Common myeloid progenitor, CD34-positive (primary cell): ENCODE measurements around the gene METTL25.

ENCODE experiments used
- CTCF ChIA-PET: fragments of 350-600 bp; sonication (Branson Sonifier 250); formaldehyde crosslinking; loops from one replicate; lab custom pipeline; 2021; ENCODE audit warnings: antibody characterized with exemption; lab: Charles Lee
- POLR2A ChIA-PET: fragments of 350-600 bp; sonication (Branson Sonifier 250); formaldehyde crosslinking; loops from one replicate; lab custom pipeline; 2021; ENCODE audit warnings: antibody characterized with exemption; lab: Charles Lee
- DNase-seq, 3 donors: peaks; one replicate each; pipeline versions ENCODE4 v3.0.0 to v3.0.0-alpha.2; 2013
- H3K27ac ChIP-seq, 2 experiments: 1 replicate in 1 of 2; 2 replicates in 1 of 2; pipeline ENCODE4 v1.7.0; 2013; ENCODE audit warnings: inconsistent platforms in 2 of 2, low read length in 2 of 2, mild to moderate bottlenecking in 2 of 2, low read depth in 1 of 2, moderate library complexity in 1 of 2; ENCODE audit not compliant: severe bottlenecking in 2 of 2, insufficient read depth in 1 of 2, poor library complexity in 1 of 2
- H3K27me3 ChIP-seq, 5 experiments: replicated peaks in 2 of 5; 1 replicate in 3 of 5; 2 replicates in 2 of 5; pipeline versions ENCODE4 v1.6.1 to v1.7.0; 2013; ENCODE audit warnings: low read length in 4 of 5, mild to moderate bottlenecking in 2 of 5, moderate library complexity in 2 of 5, inconsistent platforms in 1 of 5; ENCODE audit not compliant: insufficient read depth in 5 of 5, control insufficient read depth in 4 of 5
- H3K36me3 ChIP-seq, 4 experiments: 1 replicate in 2 of 4; 2 replicates in 2 of 4; pipeline versions ENCODE4 v1.6.1 to v1.7.0; 2013; ENCODE audit warnings: low read length in 3 of 4, control low read depth in 1 of 4, mild to moderate bottlenecking in 1 of 4; ENCODE audit not compliant: control insufficient read depth in 4 of 4, insufficient read depth in 4 of 4
- H3K4me1 ChIP-seq, 4 experiments: 1 replicate in 3 of 4; 2 replicates in 1 of 4; pipeline versions ENCODE4 v1.6.1 to v1.7.1; 2013; ENCODE audit warnings: low read length in 3 of 4, mild to moderate bottlenecking in 3 of 4, control low read depth in 1 of 4, inconsistent platforms in 1 of 4, moderate library complexity in 1 of 4; ENCODE audit not compliant: control insufficient read depth in 4 of 4, insufficient read depth in 4 of 4; ENCODE audit errors: control extremely low read depth in 1 of 4
- H3K4me3 ChIP-seq, 7 experiments: 1 replicate in 4 of 7; 2 replicates in 3 of 7; pipeline versions ENCODE4 v1.5.1 to v1.7.0; 2013; ENCODE audit warnings: mild to moderate bottlenecking in 7 of 7, low read length in 6 of 7, moderate library complexity in 6 of 7, inconsistent platforms in 2 of 7, low read depth in 2 of 7, control low read depth in 1 of 7; ENCODE audit not compliant: insufficient read depth in 4 of 7, control insufficient read depth in 1 of 7; ENCODE audit errors: extremely low read depth in 1 of 7
- H3K9me3 ChIP-seq, 5 experiments: 1 replicate in 4 of 5; 2 replicates in 1 of 5; pipeline versions ENCODE4 v1.6.1 to v1.7.1; 2013; ENCODE audit warnings: low read length in 4 of 5, mild to moderate bottlenecking in 2 of 5, inconsistent platforms in 1 of 5, low read depth in 1 of 5, moderate library complexity in 1 of 5; ENCODE audit not compliant: control insufficient read depth in 4 of 5, insufficient read depth in 2 of 5; ENCODE audit errors: control extremely low read depth in 1 of 5
- WGBS: methylation state at CpG from one replicate; pipeline ENCODE4 v1.1.5; 2013; ENCODE audit not compliant: insufficient coverage; 5-methylcytosine and 5-hydroxymethylcytosine counted together

METTL25 gene

DNA sequence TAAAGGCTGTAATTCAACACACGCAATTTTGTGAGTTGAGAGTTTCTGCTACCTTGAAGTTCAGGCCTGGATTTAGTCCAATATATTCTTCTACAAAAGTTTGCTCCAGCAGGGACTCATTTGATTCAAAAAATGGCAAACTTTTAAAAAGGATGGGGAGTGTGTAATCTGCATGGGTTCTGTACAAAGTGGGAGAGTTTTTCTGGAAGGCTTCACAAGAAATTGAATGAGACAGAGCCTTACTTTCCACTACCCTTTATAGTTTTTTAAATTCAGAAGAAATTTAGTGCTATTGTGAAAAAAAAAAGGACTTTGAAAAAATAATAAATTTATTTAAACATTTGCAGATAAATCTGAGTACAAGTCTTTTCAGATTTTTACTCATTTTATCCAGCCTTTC lies 116.9 kb downstream of the METTL25 start:
- DNase-seq: no peak
- CTCF ChIA-PET: no interaction called here
- POLR2A ChIA-PET: interaction anchor here (0.8 kb wide), 1 partner anchor 891 kb away, joined by 3 read pairs; no protein-coding TSS in a partner anchor
- WGBS: no CpG with 5 or more reads among the region's 1 CpG
- H3K36me3 ChIP-seq: no peaks in the 10 kb centered on the region
- peaks cover 0 to 6% (median 0%) of the 10 kb centered on the region in 5 experiments for H3K9me3 ChIP-seq
- H3K27me3 ChIP-seq: no peaks in the 10 kb centered on the region
- H3K27ac ChIP-seq: no peak overlapping the region
- no peaks in the 10 kb centered on the region for H3K4me1 ChIP-seq
- no peak overlapping the region for H3K4me3 ChIP-seq

DNA sequence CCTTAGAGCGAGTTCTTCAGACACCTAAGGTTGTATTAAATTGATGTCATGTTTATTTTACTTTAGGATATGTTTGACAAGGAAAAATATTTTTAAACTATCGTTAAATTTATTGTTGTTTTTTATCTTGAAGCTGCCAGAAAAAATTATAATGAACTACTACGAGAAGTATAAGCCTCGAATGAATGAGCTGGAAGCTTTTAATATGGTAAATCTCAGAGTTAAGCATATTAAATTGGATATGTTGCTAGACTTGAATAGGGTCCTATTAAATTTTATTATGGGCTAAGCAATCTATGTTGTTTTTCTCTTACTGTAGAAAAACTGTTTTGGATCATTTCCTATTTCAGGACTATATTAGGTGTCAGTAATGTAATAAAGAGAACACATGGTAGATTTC lies 118.2 kb downstream of the METTL25 start:
- no peaks in the 10 kb centered on the region for H3K27me3 ChIP-seq

DNA sequence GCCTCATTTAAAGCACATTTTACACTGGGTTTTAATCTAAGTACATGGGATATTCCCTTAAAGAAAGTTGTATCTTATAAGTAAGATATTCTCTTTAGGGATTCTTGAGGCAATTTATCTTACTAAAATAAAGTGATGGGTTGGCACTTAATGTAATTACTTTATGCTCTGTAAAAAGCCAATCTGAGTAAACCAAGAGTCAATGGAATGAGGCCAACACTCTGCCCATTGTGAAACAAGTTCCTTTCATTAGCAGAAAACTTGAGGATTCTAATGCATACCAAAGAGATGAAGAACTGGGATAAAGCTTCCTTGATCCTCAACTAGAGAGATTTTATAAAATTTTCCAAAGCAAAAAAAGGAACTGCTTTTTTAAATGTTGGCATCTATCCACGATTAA lies 121.2 kb downstream of the METTL25 start:
- ChIA-PET CTCF (no interaction called here), POLR2A (no interaction called here)
- no peaks in the 10 kb centered on the region for H3K27me3 ChIP-seq
- DNase-seq: no peak
- H3K4me1 ChIP-seq: no peaks in the 10 kb centered on the region
- H3K9me3 ChIP-seq: peaks cover 0 to 2% (median 0%) of the 10 kb centered on the region in 5 experiments
- H3K27ac ChIP-seq: no peak overlapping the region
- WGBS: no CpG with 5 or more reads among the region's 1 CpG
- no peaks in the 10 kb centered on the region for H3K36me3 ChIP-seq
- H3K4me3 ChIP-seq: no peak overlapping the region

More for the DNA sequence above, 118.2 kb downstream of the METTL25 start:
- Histone ChIP-seq H3K27ac (no peak overlapping the region), H3K36me3 (no peaks in the 10 kb centered on the region), H3K4me1 (no peaks in the 10 kb centered on the region), H3K9me3 (peaks cover 0 to 6% (median 0%) of the 10 kb centered on the region in 5 experiments), H3K4me3 (no peak overlapping the region)
- POLR2A ChIA-PET: no interaction called here
- CTCF ChIA-PET: no interaction called here
- DNase-seq: no peak
- 100% methylated on average over 2 of the region's 4 CpGs for WGBS

DNA sequence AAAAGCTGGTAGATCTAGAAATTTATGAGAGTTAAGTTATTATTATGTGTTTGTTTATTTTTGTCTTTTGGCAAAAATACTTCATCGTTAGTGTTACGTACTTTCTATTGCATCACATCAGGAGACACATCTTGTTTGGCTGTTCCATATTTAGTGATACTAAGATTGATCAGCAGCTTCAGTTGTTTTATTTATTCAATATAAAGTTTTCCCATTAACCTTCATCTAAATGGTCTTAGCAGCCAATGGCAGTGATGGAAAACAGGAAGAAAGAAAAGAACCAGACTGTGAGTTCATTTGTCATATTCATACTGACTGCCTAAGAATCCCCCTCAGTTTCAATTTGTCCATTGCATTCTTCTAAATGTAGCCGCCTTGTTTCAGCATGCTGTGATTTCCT lies 122.3 kb downstream of the METTL25 start:
- no peaks in the 10 kb centered on the region for H3K36me3 ChIP-seq
- H3K4me1 ChIP-seq: no peaks in the 10 kb centered on the region
- CTCF ChIA-PET: no interaction called here
- WGBS: no CpG with 5 or more reads among the region's 3 CpGs
- DNase-seq: no peak
- POLR2A ChIA-PET: no interaction called here
- H3K27me3 ChIP-seq: no peaks in the 10 kb centered on the region
- H3K9me3 ChIP-seq: peaks cover 0 to 6% (median 0%) of the 10 kb centered on the region in 5 experiments
- no peak overlapping the region for H3K27ac ChIP-seq
- no peak overlapping the region for H3K4me3 ChIP-seq

DNA sequence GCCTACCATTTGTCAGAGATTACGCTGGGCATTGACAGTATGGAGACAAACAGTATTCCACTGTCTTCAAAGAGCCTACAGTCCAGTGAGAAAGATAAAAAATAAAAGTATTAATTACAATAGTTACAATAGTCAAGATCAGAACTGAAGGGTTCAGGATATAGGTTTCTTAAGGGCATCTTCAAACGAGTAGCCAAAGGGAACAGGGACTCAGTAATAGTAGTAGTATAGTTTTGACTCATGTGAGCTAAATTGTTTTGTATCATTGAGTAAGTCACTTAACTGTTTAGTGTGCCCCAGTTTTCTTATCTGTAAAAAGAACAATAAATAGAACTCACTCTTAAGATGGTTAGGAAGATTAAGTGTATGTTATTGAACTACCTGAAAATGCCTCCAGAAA lies 123.6 kb downstream of the METTL25 start:
- POLR2A ChIA-PET: no interaction called here
- Histone ChIP-seq H3K27ac (no peak overlapping the region), H3K4me1 (no peaks in the 10 kb centered on the region), H3K36me3 (no peaks in the 10 kb centered on the region), H3K9me3 (peaks cover 0 to 6% (median 0%) of the 10 kb centered on the region in 5 experiments), H3K27me3 (no peaks in the 10 kb centered on the region), H3K4me3 (no peak overlapping the region)
- CTCF ChIA-PET: no interaction called here
- no peak for DNase-seq
- no CpG with 5 or more reads among the region's 2 CpGs for WGBS

DNA sequence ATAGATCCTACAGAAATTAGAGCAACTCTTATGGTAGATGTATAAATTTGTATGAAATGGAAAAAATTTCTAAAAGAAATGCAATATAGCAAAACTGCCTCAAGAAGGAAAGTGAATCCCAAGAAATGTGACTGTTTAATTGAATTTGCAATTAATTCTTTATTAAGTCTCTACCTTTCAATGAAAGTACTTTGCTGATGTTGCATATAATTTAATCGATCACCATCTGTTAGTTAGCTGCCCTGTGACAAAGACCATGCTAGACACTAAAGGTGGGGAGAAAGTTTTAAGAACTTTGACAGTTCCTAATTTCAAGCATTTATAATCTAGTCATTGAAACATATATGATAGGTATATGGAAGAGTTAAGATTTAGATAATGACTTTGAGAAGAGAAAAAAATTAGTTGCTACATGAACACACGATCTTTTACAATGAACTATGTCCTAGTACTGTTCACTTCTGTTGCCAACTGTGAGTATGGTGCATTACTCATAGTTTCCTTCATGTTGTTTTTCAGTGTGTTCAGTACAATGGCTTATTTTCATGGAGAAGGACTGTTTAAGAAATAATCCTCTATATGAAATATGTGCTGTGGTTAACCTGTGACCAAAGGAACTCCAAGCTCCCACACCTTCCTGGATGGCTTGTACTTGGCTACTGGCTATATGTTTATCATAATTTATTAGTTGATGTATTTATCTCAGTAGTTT lies 128.4 kb downstream of the METTL25 start:
- CTCF ChIA-PET: no interaction called here
- Histone ChIP-seq H3K4me3 (no peak overlapping the region), H3K9me3 (peaks cover 0 to 6% (median 0%) of the 10 kb centered on the region in 5 experiments), H3K36me3 (no peaks in the 10 kb centered on the region), H3K27me3 (no peaks in the 10 kb centered on the region), H3K27ac (no peak overlapping the region), H3K4me1 (no peaks in the 10 kb centered on the region)
- 100% methylated on average over 1 of the region's 2 CpGs for WGBS
- POLR2A ChIA-PET: no interaction called here
- DNase-seq: no peak

DNA sequence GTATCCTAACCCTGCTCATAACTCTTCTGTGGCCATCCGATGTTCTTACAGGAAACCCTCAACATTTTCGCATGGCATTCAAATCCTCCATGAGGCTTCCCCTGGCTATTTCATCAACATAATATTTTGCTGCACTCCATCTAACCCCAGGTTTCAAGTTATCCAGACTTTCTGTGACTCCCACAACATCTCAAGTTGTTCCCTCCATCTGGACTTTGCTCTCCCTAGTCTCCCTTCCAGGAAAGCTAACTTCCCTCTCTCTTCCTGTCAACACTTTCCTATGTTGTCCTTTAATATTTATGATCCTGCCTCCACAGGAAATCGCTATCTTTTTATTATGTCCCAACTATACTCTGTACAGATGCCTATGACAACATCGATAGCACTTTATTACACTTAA lies 146.1 kb downstream of the METTL25 start:
- CTCF ChIA-PET: no interaction called here
- no peak for DNase-seq
- POLR2A ChIA-PET: no interaction called here

More for the DNA sequence above, 146.1 kb downstream of the METTL25 start:
- 49% methylated on average over 3 of the region's 4 CpGs for WGBS
- Histone ChIP-seq H3K9me3 (no peaks in the 10 kb centered on the region), H3K36me3 (no peaks in the 10 kb centered on the region), H3K27ac (no peak overlapping the region), H3K27me3 (peaks cover 0 to 2% (median 0%) of the 10 kb centered on the region in 5 experiments), H3K4me3 (no peak overlapping the region), H3K4me1 (no peaks in the 10 kb centered on the region)
